GM21367 (cell line): Measurements from ENCODE around the gene AP1B1.

ENCODE experiments used
- ATAC-seq: cut with Tn5 transposase; IDR thresholded peaks from one replicate; pipeline ENCODE4 v1.9.1; 2021; ENCODE audit not compliant: unreplicated experiment

Gene AP1B1

GRCh38 chr22:29301716-29302401, 86.5 kb downstream of the AP1B1 start:
- no peak for ATAC-seq

GRCh38 chr22:29300807-29301601, 87.4 kb downstream of the AP1B1 start:
- no peak for ATAC-seq

- ATAC-seq = no peak
These were observed 87.9 kb downstream of the AP1B1 start for GRCh38 chr22:29300467-29300806.

GRCh38 chr22:29299136-29299900, 89.1 kb downstream of the AP1B1 start:
- no peak for ATAC-seq

GRCh38 chr22:29298641-29299040, 89.7 kb downstream of the AP1B1 start:
- ATAC-seq = no peak

- ATAC-seq = no peak
These were observed 96.0 kb downstream of the AP1B1 start for GRCh38 chr22:29292379-29292778.

GRCh38 chr22:29291215-29291614, 97.2 kb downstream of the AP1B1 start:
- no peak for ATAC-seq

GRCh38 chr22:29290061-29290460, 98.3 kb downstream of the AP1B1 start:
- ATAC-seq = no peak

- no peak for ATAC-seq
These were observed 99.5 kb downstream of the AP1B1 start for GRCh38 chr22:29288837-29289236.

- ATAC-seq = no peak
These were observed 104.2 kb downstream of the AP1B1 start for GRCh38 chr22:29284196-29284595.

GRCh38 chr22:29277927-29278326, 110.4 kb downstream of the AP1B1 start:
- ATAC-seq = no peak
